Ishikawa (cell line): ENCODE data around the gene NCAPH2.

ENCODE experiments used
- CEBPB ChIP-seq: IDR thresholded peaks from 2 replicates; pipeline ENCODE4 v1.6.1; 2012
- CREB1 ChIP-seq: IDR thresholded peaks from 2 replicates; pipeline ENCODE4 v1.6.1; 2012; ENCODE audit warnings: low read depth
- EGR1 ChIP-seq: IDR thresholded peaks from 2 replicates; pipeline ENCODE4 v1.6.1; 2012
- EP300 ChIP-seq: IDR thresholded peaks from 2 replicates; pipeline ENCODE4 v1.6.1; 2012; ENCODE audit warnings: borderline replicate concordance
- FOXM1 ChIP-seq: IDR thresholded peaks from 2 replicates; pipeline ENCODE4 v1.6.1; 2012; ENCODE audit warnings: low read depth, borderline replicate concordance
- MAX ChIP-seq: IDR thresholded peaks from 2 replicates; pipeline ENCODE4 v1.6.1; 2012
- NFIC ChIP-seq: IDR thresholded peaks from 2 replicates; pipeline ENCODE4 v1.6.1; 2012
- RAD21 ChIP-seq: IDR thresholded peaks from 2 replicates; pipeline ENCODE4 v1.6.1; 2012; ENCODE audit warnings: low read depth
- REST ChIP-seq: IDR thresholded peaks from 2 replicates; pipeline ENCODE4 v1.6.1; 2012; ENCODE audit warnings: low read depth, mild to moderate bottlenecking
- TAF1 ChIP-seq: IDR thresholded peaks from 2 replicates; pipeline ENCODE4 v1.6.1; 2012; ENCODE audit warnings: low read depth, mild to moderate bottlenecking
- TCF12 ChIP-seq: IDR thresholded peaks from 2 replicates; pipeline ENCODE4 v1.6.1; 2012; ENCODE audit warnings: low read depth
- TEAD4 ChIP-seq: IDR thresholded peaks from 2 replicates; pipeline ENCODE4 v1.6.1; 2012
- USF1 ChIP-seq: IDR thresholded peaks from 2 replicates; pipeline ENCODE4 v1.6.1; 2012
- YY1 ChIP-seq: IDR thresholded peaks from 2 replicates; pipeline ENCODE4 v1.6.1; 2012; ENCODE audit warnings: low read depth
- ZBTB7A ChIP-seq: IDR thresholded peaks from 2 replicates; pipeline ENCODE4 v1.6.1; 2012; ENCODE audit warnings: low read depth

Gene NCAPH2

GRCh38 chr22:50469377-50470305 is 38.4 kb upstream of the NCAPH2 start:
- TF ChIP-seq ZBTB7A (peak; percentile 61; the same call in 1 of the 2 replicates), TEAD4 (no peak), NFIC (peak; percentile 37; the same call in 1 of the 2 replicates), FOXM1 (no peak), TCF12 (peak; percentile 78), REST (no peak), EP300 (0 out of 2 replicates have a peak, but pooled peaks have one; percentile 47), MAX (peak; percentile 67; the same call in 1 of the 2 replicates), USF1 (no peak), CREB1 (no peak), EGR1 (peak; percentile 27; the same call in 1 of the 2 replicates), CEBPB (no peak), RAD21 (no peak), TAF1 (no peak), YY1 (no peak)

GRCh38 chr22:50470491-50470890 is 37.5 kb upstream of the NCAPH2 start:
- TF ChIP-seq TAF1 (no peak), MAX (no peak), EP300 (no peak), REST (no peak), CEBPB (no peak), RAD21 (no peak), ZBTB7A (no peak), NFIC (no peak), YY1 (no peak), USF1 (no peak), TCF12 (no peak)

- no peak for TF ChIP-seq TCF12
Observed at GRCh38 chr22:50471197-50471847, 36.7 kb upstream of the NCAPH2 start.

- no peak for TF ChIP-seq EGR1
- no peak for TF ChIP-seq NFIC
- TF ChIP-seq TAF1 = no peak
- TF ChIP-seq MAX = no peak
- no peak for TF ChIP-seq FOXM1
- no peak for TF ChIP-seq RAD21
Observed at GRCh38 chr22:50471962-50472361, 36.1 kb upstream of the NCAPH2 start.

GRCh38 chr22:50473088-50473487 is 34.9 kb upstream of the NCAPH2 start:
- no peak for TF ChIP-seq CREB1
- no peak for TF ChIP-seq EP300
- no peak for TF ChIP-seq FOXM1
- peak; percentile 24; the same call in 1 of the 2 replicates for TF ChIP-seq RAD21
- TF ChIP-seq CEBPB = no peak
- TF ChIP-seq USF1 = no peak
- TF ChIP-seq EGR1 = no peak
